Transverse colon (tissue), 3 donors: ENCODE measurements around the gene DUSP2.

Experiments used
- EP300 ChIP-seq: sonication (generic); formaldehyde crosslinking; IDR thresholded peaks from one replicate; pipeline ENCODE4 v1.6.1; 2017; ENCODE audit warnings: antibody characterized with exemption, low read depth
- POLR2A ChIP-seq: fragments of 450-650 bp; IDR thresholded peaks from one replicate; pipeline ENCODE4 v1.6.1; 2016; ENCODE audit warnings: antibody characterized with exemption, mild to moderate bottlenecking, moderate library complexity
- TF ChIP-seq, protein P1 (sequence below), 5 experiments: fragments of 200-600 bp in 3 of 5; fragments of 450-650 bp in 2 of 5; sonication (generic) in 3 of 5; IDR thresholded peaks; 1 replicate in 2 of 5; 2 replicates in 3 of 5; pipeline ENCODE4 v1.5.1; 2016 to 2017; ENCODE audit warnings: antibody characterized with exemption in 5 of 5, inconsistent platforms in 3 of 5, mild to moderate bottlenecking in 2 of 5, moderate library complexity in 1 of 5

DNA sequence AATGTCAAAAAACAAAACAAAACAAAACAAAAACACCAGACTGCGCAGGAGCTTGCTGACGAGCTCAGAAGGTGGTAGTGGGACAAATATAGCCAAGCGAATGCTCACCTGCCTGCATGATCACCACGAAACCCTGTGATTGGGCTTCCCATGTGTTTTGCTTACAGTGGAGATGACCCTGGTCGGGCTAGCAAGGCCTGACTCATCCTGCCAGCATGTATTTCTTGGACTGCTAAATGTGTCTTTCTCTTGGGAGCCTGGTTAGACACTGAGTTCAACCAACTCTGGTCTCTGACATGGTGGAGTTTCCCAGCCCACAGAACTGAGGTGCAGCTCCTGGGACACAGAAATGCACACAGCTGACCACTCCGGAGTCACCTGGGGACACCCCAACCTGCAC is 30.7 kb upstream of the DUSP2 start:
- TF ChIP-seq, protein P1, sequence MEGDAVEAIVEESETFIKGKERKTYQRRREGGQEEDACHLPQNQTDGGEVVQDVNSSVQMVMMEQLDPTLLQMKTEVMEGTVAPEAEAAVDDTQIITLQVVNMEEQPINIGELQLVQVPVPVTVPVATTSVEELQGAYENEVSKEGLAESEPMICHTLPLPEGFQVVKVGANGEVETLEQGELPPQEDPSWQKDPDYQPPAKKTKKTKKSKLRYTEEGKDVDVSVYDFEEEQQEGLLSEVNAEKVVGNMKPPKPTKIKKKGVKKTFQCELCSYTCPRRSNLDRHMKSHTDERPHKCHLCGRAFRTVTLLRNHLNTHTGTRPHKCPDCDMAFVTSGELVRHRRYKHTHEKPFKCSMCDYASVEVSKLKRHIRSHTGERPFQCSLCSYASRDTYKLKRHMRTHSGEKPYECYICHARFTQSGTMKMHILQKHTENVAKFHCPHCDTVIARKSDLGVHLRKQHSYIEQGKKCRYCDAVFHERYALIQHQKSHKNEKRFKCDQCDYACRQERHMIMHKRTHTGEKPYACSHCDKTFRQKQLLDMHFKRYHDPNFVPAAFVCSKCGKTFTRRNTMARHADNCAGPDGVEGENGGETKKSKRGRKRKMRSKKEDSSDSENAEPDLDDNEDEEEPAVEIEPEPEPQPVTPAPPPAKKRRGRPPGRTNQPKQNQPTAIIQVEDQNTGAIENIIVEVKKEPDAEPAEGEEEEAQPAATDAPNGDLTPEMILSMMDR (IDR thresholded peaks at IDR 0.05) = no peak
- TF ChIP-seq POLR2A (no peak), EP300 (no peak)
